CD4-positive, alpha-beta T cell treated with Interleukin-12 subunit alpha and Interleukin-12 subunit beta, for 1 hour (primary cell): ENCODE results near the gene OR10P1.

Experiments used
- DNase-seq: peaks from one replicate; pipeline ENCODE4 v3.0.0-alpha.2; 2020

The OR10P1 gene

DNA sequence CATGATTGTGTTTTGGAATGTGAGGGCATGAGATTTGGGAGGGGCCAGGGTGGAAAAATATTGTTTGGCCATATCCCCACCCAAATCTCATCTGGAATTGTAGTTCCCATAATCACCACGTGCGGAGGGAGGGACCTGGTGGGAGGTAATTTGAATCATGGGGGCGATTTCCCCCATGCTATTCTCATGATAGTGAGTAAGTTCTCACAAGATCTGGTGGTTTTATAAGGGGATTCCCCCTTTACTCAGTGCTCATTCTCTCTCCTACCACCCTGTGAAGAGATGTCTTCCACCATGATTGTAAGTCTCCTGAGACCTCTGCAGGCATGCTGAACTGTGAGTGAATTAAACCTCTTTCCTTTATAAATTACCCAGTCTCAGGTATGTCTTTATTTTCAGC, 15.7 kb downstream of the OR10P1 start:
- no peak for DNase-seq

DNA sequence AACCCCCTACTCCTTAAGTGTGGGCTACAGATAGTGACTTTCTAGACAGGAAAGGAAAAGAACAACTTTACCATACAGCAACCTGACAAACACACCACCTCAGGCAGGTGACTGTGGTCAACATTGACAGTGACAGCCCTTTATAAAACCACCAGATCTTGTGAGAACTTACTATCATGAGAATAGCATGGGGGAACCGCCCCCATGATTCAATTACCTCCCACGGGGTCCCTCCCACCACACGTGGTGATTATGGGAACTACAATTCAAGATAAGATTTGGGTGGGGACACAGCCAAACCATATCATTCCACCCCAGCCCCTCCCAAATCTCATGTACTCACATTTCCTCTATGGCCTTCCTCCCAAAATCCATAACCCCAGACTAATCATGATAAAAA, 16.3 kb downstream of the OR10P1 start:
- DNase-seq = no peak

DNA sequence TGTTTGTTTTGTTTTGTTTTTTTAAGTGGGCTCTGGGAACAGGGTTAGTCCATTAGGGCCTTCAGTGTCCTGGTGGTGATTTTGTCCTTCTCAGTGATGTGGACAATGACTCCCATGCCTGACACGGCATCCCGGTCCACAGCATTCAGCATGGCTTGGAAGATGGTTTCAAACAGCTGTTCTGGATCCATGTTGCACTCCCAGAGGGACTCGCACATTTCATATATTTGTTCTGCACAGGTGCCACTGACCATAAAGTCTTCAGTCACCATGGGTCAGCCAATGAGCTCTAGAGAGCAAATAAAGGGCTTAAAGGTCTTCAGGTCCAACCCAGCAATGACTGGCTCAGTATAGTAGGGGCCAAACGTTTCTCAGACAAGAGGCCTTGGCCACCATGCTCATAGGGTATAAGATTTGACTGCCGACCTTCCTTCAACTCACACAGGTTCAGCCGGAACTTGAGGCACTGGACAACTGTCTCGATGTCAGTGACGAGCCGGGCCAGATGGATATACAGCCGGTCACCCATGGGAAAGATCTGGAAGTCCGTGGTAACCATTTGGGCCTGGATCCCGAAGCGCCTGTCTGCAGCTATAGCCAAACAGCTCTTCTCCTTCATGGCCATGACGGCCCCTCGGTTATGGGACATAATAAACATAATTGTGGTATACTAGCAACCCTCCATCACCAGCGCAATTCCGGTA, 18.0 kb downstream of the OR10P1 start:
- no peak for DNase-seq

DNA sequence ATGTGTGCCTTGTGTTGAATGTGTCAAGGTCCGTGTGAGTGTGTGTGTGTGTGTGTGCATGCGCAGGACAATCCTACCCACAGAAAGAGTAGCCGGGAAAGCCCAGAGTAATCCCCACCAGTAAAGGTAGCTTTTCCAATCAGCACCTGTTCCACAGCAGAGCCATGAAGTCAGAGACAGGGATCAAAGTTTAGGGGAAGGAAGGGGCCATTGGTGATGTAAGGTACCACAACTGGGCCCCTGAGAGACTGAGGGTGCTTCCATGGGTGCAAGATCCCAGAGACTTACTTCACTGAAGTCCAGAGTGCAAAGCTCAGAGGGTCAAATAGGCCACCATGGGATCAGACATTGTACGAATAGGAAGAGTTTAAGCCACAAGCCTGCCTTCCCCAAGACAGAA, 20.5 kb downstream of the OR10P1 start:
- DNase-seq = no peak

DNA sequence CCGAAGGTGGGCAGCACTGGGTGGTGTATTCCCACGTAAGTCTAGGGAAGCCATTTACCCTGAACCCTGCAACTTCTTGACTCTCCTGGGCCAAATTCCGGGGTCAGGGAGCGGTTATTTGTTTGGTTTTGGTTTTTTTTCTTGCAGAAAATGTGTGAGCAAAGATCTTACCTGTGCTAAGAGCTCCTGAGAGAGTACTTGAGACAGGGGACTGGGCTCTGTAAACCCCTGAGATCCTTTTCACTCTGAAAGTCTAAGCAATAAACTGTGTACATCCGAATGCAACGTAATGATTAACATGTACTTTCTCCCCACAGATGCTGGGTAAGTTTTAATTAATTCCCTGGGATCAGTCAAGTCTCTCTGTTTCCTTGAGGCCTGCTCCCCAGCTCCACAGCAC, 21.5 kb downstream of the OR10P1 start:
- no peak for DNase-seq

DNA sequence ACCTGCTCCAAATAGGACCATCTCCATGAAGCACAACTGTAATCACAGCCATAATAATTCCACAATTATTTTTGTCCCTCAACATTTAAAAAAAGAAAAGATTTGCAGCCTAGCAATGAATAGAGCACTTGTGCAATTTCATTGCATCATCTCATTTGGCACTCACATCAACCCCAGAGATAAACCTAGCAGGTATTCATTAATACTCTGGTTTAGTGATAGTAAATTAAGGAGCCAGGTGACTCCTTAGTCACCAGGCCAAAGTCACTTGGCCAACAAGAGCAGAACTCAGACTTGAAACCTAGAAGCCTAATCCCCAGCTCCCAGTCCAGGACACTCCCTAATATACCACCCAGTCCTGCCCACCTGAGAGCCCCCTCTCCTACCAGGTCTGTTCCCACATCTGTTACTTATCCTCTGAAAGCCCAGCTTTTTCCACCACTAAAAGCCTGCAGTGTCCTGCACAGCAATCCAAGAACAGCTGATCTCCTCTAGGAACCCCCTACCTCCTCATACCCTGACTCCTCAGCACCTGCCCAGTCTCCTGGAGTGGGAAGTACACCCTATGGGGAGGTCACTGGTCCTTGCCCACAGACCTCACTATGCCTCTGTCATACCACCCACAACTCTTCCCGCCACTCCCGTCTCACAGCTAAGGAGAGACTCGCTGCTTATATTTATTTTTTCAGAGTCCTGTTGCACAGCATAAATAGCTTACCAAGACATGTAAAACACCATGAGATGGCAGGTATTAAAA, 22.1 kb downstream of the OR10P1 start:
- no peak for DNase-seq

DNA sequence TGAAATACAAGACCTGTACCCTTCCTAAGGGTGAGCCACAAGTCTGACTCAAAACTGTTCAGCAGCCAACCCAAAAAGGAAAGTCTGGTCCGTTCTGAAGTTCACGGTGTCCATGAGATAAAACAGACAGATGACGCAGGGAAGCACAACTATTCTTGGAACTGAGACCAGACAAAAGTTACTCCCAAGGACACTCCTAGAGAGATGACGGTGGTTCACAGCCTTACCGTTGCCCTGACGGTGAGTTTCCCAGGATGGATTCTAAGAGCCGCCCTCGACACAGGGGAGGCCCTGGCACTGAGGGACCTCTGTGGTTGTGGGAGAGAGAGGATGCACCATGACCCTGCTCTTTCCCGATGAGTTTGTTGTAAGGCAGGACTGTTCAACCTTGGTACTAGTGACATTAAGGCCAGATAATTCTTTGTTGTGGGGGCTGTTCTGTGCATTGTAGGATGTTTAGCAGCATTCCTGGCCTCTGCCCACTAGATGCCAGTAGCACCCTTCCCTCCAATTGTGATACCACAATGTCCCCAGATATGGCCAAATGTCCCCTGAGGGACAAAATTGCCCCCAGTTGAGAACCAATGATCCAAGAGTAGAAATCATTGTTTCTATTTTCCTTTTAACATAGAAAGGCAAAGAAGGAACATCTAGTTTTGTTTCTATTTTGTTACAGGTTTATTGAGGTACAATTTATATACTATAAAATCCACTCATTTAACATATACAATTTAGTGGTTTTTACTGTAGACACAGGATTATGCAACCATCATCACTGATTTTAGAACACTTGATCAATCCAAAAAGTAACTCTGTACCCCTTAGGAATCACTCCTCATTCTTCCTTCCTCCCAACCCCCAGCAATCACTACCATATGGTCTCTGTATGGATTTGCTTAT, 23.0 kb downstream of the OR10P1 start:
- no peak for DNase-seq

DNA sequence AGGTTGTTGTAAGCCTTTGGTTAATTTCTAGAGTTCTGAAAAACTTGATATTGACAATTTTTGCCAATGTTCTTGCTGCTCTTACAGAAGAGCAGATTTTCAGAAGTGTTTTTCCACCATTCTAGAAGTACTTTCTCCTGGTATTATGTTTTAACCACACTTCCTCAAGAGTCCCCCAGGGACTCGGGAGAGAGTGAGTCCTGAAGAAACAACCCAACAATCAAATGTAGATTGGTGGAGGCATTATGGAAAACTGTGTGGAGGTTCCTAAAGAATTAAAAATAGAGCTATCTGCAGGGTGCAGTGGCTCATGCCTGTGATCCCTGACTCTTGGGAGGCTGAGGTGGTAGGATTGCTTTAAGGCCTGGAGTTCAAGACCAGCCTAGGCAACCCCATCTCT, 26.7 kb downstream of the OR10P1 start:
- no peak for DNase-seq

DNA sequence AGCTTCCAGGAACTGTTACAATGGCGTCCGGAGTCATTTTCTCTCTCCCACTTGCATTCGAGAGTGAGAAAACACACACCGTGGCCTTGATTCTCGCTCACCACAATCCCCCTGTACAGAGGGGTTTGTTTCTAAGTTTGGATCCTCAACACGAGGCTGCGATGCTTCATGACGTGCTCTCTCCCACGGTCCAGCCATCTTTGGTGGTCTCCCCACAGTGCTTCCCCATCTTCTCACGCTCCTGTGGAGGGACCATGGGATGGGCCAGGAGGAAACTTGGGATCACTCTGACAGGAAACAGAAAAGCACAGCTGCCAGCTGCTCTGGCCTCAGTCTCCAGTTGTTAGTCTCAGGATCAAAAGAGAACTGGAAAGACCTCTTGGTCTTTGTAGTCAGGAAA, 28.1 kb downstream of the OR10P1 start:
- DNase-seq = no peak

DNA sequence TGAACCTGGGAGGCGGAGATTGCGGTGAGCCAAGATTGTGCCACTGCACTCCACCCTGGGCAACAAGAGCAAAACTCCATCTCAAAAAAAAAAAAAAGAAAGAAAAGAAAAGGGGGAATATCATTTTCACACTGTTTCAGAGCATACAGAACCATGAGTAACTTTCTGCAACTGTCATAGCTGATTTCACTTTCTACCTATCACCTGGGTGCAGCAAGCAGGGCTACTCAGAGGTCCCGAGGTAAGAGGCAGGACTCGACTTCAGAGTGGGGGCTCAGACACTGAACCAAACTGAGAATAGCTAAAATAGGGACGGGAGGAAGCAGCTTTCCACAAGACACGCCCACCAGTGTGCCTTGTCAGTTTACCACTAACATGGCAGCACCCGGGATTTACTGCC, 29.8 kb downstream of the OR10P1 start:
- no peak for DNase-seq

DNA sequence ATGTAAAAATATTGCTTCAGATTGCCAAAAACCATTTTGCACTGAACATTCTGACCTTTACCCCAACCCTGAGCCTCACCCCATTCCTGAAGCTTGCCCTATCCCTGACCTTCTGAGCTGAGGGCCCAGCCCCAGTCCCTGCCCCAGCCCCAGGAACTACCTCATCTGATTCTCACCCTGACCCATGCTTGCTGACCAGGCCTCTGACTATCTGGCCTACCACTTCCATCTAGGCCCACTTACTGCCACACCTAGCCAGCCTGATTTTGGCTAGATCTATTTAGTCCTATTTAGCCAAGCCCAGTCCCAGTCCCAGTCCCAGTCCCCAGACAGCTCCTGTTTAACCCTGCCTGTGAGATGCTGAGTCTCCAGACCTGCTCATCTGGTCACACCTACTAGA, 33.6 kb downstream of the OR10P1 start:
- no peak for DNase-seq

DNA sequence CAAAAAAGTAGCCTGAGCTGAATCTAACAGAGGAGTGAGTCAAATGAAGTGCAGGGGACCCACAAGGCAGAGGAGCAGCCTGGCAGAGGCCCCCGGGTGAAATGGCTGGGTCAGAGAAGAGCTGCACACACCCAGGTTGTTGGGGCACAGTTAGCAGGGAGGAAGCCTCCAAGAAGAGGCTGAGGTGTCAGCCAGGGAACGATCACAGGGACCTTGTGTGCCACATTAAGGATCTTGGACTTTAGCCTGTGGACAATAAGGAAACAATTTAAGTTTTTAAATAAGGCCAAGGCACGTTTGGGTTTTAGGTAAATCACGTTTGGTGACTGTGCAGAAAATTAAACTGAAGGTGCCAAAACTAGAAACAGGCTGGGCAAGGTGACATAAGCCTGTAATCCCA, 35.1 kb downstream of the OR10P1 start:
- DNase-seq = no peak

DNA sequence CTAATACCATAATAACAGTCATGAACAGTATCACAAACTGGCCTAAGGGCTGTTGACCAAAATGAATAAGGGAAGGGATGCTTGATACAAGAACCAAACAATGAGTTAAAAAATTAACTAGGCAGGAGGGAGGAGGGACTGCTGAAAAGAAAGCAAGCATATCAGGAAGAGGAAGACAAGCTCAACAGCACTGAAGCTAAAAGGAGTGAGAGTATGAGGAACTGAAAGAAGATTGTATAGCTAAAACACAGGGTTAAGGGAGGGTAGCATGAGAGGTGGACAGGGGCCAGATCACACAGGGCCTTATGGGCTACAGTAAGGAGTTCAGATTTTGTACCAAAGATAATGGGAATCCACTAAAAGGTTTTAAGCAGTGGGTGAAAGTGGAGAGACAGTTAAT, 36.9 kb downstream of the OR10P1 start:
- no peak for DNase-seq

DNA sequence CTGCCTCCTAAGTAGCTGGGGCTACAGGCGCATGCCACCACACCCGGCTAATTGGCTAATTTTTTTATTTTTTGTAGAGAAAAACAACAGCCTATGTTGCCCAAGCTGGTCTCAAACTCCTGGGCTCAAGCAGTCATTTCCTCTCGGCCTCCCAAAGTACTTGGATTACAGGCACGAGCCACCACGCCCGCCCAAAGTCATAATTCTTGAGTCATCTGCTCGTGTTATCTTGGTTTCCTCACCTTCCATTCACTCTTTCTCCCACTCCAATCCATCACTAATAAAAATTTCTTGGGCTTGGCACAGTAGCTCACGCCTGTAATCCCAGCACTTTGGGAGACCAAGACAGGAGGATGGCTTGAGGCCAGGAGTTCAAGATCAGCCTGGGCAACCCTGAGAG, 39.0 kb downstream of the OR10P1 start:
- no peak for DNase-seq

DNA sequence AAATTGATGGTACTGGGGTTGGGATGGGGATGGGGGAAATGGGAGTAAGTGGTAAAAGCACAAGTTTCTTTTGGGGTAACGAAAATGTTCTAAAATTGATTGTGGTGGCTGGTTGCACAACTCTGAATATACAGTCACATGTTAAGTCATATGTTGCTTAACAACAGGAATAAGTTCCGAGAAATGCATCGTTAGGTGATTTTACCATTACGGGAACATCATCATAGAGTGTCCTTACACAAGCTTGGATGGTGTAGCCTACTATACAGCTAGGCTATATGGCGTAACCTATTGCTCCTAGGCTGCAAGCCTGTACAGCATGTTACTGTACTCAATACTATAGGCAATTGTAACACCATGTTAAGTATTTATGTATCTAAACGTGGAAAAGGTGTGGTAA, 40.0 kb downstream of the OR10P1 start:
- DNase-seq = no peak

DNA sequence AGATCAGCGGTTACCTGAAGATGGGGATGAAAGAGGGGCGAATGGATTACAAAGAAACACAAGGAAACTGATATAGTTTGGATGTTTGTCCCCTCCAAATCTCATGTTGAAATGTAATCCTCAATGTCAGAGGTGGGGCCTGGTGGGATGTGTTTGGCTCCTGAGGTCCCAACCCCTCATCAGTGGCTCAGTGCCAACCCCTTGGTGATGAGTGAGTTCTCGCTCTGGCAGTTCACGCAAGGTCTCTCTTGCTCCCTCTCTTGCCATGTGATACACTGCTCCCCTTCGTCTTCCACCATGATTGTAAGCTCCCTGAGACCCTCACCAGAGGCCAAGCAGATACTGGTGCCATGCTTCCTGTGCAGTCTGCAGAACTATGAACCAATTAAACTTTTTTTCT, 43.0 kb downstream of the OR10P1 start:
- DNase-seq = no peak

DNA sequence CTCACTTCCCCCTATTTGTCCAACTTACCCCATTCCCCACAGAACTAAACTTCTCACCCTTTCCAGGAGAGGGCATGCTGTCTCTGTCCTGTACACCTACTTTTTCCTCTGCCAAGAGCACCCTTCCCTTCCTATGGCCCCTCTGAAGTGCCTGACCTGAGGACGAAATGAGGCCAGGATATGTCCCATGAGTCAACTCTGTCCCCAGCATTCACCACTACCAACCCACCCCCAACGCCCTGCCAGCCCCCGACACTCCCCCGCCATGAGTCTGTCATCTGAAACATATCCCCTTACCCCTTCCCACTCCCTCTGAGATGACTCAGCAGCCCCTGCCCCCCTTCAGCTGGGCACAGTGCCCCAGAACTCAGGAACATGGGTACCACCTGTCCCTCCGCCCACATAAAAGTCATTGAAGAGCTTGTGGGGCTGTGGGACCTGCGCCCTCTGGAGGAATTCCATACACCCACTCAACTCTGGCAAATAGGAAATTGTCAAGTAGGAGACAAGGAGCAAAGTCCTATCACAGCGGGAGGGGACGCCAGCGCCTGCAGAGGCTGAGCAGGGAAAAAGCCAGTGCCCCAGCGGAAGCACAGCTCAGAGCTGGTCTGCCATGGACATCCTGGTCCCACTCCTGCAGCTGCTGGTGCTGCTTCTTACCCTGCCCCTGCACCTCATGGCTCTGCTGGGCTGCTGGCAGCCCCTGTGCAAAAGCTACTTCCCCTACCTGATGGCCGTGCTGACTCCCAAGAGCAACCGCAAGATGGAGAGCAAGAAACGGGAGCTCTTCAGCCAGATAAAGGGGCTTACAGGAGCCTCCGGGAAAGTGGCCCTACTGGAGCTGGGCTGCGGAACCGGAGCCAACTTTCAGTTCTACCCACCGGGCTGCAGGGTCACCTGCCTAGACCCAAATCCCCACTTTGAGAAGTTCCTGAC, 44.7 kb downstream of the OR10P1 start:
- DNase-seq = no peak

DNA sequence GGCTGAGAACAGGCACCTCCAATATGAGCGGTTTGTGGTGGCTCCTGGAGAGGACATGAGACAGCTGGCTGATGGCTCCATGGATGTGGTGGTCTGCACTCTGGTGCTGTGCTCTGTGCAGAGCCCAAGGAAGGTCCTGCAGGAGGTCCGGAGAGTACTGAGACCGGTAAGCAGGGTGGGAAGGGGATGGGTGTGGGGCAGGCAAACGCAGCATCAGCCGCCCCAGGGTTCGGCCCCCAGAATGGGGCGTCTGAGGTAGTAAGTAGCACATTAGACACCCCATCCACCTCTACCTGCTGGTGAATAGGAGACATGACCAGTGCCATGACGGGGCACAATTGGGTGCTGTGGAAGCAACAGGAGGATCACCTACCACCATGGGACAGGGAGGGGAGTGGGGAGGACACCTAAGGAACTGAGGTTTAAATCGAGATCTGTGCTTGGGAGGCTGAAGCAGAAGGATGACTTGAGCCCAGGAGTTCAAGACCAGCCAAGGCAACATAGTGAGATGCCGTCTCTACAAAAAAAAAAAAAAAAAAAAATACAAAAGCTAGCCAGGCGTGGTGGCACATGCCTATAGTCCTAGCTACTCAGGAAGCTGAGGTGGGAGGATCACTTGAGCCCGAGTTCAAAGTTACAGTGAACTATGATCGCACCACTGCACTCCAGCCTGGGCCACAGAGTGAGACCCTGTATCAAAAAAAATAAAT, 45.5 kb downstream of the OR10P1 start:
- DNase-seq = no peak

DNA sequence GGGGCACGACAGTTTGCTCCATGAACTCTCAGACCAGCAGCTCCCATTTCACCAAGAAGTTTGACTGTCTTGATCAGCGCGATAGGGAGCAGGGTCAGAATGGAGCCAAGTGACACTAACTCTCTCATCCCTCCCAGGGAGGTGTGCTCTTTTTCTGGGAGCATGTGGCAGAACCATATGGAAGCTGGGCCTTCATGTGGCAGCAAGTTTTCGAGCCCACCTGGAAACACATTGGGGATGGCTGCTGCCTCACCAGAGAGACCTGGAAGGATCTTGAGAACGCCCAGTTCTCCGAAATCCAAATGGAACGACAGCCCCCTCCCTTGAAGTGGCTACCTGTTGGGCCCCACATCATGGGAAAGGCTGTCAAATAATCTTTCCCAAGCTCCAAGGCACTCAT, 47.0 kb downstream of the OR10P1 start:
- no peak for DNase-seq

DNA sequence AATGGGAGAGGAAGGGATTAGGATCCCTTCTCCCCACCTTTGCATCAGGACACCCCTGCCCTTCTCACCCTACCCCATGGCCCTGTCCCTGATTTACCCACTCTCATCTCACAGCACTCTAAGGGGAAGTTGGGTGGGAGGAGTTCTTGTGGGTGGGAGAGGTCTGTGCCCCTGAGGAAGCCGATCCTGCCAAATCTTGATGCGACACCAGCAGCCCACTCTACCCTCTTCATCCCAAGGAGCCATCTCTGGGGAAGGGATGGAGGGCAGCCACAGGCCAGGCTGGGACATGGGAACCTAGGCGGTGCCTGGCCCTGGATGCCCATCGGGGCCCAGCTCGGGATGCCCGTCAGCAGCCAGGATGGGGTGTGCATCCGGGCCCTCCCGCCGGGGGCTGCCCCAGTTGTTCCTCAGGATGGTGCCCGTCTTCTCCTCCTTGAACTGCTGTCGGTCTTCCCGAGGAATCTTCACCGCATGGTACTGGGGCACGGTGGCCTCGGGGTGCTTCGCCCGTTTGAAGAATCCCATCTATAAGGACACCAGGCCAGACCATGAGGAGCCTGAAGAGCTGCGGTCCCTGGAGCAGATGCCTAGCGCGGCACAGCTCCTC, 48.2 kb downstream of the OR10P1 start:
- no peak for DNase-seq

DNA sequence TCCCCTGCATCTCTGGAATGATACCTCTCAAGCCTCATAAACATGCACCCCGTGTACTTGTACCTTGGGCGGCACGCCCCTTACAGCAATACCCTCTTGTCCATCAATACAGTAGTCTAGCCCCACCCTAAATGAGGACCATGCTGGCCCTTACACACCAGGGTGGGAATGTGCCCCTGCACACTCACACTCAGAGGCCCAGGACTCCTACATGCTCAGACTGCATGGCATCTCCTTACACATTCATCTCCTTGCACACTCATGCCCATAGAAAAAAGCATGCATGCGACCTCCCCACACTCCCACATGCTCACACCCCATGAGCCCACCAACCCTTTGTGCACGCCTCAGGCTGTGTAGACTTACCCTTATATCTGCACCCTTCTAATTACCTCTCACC, 49.0 kb downstream of the OR10P1 start:
- no peak for DNase-seq
